ELR (cell line): Measurements from ENCODE around the gene CFAP54.
A peak's percentile ranks its signal among the peaks of the same experiment; 100 is the strongest.

Experiments used
- DNase-seq: peaks from one replicate; pipeline ENCODE4 v3.0.0-alpha.2; 2015; ENCODE audit warnings: low read depth

CFAP54 gene

GRCh38 chr12:96886998-96887677, 397.8 kb downstream of the CFAP54 start:
- no peak for DNase-seq

- peak; percentile 86 for DNase-seq
These were observed 400.0 kb downstream of the CFAP54 start for GRCh38 chr12:96889273-96889933.

- DNase-seq: no peak
These were observed 401.0 kb downstream of the CFAP54 start for GRCh38 chr12:96890331-96890730.

- DNase-seq: no peak
These were observed 402.7 kb downstream of the CFAP54 start for GRCh38 chr12:96892104-96892503.

- no peak for DNase-seq
These were observed 408.0 kb downstream of the CFAP54 start for GRCh38 chr12:96897421-96897820.

GRCh38 chr12:96901175-96901574, 411.8 kb downstream of the CFAP54 start:
- no peak for DNase-seq

- peak; percentile 25 for DNase-seq
These were observed 412.7 kb downstream of the CFAP54 start for GRCh38 chr12:96902076-96902475.

- DNase-seq: no peak
These were observed 417.1 kb downstream of the CFAP54 start for GRCh38 chr12:96906498-96906848.

- peak; percentile 86 for DNase-seq
These were observed 417.7 kb downstream of the CFAP54 start, which contains the start of gene NEDD1 for GRCh38 chr12:96906849-96907670. NEDD1 (plus strand) TSS chr12:96907257; CDS start chr12:96909760, 2,503 bp downstream.

GRCh38 chr12:96907671-96908422, 418.5 kb downstream of the CFAP54 start:
- peak; percentile 45 for DNase-seq

GRCh38 chr12:96908423-96908675, 419.0 kb downstream of the CFAP54 start:
- no peak for DNase-seq

GRCh38 chr12:96912261-96912660, 422.9 kb downstream of the CFAP54 start:
- no peak for DNase-seq

- no peak for DNase-seq
These were observed 423.6 kb downstream of the CFAP54 start for GRCh38 chr12:96912943-96913342.

GRCh38 chr12:96919510-96920210, 430.3 kb downstream of the CFAP54 start:
- no peak for DNase-seq
